ENCODE results near the gene CCDC127.
"Not testable (repeated sequence)": the region's sequence is repeated elsewhere in the genome, so short reads cannot be mapped to it uniquely, and the experiment has no call there.

DNA sequence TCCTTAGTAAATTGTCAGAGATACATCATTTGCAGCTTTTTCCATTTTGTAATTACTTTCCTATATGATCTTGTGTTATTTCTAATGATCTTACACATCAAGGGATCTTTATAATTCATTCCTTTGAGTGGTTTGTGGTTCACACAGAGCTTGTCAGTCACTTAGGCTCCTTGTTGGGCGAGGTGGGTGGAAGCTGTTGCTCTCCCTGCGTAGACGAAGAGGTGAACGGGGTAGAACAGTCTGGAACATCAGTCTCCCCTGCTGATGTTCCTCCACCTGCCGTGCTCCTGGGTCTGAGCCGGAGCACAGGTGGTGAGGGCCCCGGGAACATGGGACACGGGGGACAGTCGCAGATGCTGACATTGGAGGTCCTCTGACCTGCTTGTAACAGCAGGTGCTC is 17.6 kb upstream of the CCDC127 start:
- TF ChIP-seq, protein P1, sequence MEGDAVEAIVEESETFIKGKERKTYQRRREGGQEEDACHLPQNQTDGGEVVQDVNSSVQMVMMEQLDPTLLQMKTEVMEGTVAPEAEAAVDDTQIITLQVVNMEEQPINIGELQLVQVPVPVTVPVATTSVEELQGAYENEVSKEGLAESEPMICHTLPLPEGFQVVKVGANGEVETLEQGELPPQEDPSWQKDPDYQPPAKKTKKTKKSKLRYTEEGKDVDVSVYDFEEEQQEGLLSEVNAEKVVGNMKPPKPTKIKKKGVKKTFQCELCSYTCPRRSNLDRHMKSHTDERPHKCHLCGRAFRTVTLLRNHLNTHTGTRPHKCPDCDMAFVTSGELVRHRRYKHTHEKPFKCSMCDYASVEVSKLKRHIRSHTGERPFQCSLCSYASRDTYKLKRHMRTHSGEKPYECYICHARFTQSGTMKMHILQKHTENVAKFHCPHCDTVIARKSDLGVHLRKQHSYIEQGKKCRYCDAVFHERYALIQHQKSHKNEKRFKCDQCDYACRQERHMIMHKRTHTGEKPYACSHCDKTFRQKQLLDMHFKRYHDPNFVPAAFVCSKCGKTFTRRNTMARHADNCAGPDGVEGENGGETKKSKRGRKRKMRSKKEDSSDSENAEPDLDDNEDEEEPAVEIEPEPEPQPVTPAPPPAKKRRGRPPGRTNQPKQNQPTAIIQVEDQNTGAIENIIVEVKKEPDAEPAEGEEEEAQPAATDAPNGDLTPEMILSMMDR (IDR thresholded peaks at IDR 0.05): not testable (repeated sequence)
- not testable (repeated sequence) for TF ChIP-seq POLR2A (IDR thresholded peaks at IDR 0.05)
